GM12892 (cell line): ENCODE measurements around the gene MED13L.

Experiments used
- POLR2A ChIP-seq: IDR thresholded peaks from 2 replicates; pipeline ENCODE4 v1.6.1; 2011; ENCODE audit warnings: low read depth, low read length, control low read depth
- POLR2AphosphoS5 ChIP-seq: IDR thresholded peaks from 2 replicates; pipeline ENCODE4 v1.6.1; 2011; ENCODE audit warnings: low read depth, low read length, control low read depth
- TAF1 ChIP-seq: IDR thresholded peaks from 2 replicates; pipeline ENCODE4 v1.6.1; 2011; ENCODE audit warnings: low read depth, mild to moderate bottlenecking, control low read depth, low read length, borderline replicate concordance

DNA sequence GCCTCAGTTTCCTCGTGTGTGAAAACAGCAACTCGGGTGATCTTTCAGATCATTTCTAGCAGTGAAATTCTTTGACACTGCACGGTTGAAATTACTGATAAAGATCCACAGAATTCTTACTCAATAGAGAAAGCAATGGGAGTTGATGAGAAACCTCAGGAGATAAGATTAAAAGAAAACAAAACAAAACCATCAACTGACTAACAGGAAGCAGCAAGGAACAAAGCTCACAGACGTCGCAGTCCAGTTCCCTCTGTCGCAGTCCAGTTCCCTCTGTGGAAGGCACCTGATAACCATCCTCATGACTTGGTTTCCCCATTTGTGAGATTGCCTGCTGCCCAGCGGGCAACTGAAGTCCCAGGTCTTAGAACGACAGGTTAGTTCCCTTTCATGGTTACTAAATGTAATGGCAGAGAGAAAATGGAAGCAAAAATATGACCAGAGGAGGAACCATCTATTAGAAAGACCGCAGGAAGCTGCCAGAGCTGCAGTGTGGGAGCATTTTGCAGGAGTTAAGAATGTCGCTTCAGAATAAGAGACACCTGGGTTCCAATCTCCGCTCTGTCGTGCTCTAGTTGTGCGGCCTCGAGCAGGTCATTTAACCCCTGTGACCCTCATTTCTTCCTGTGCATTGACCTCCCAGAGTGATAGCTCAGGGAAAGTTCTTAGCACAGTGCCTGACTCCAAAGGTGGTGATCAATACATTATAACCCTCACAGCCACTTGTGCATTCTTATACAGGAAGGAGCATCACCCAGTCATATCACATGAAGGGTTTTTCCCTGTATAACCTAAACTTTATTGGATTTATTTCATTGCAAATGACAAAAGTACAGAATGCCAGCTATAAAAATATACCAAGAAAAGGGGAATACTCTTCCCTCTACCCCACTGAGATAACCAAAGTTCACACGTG is 5.1 kb upstream of the MED13L start:
- TF ChIP-seq POLR2A (no peak), POLR2AphosphoS5 (no peak), TAF1 (no peak)
